Right cardiac atrium (tissue), 5 donors: ENCODE data around the gene EPHA5. TPM values are rescaled to one million over a fixed set of nuclear protein-coding genes. Genes with fewer than 3 reads are reported as not detected.

Source experiments
- ATAC-seq, 2 donors: fragments of 200-7000 bp; cut with Tn5 transposase; one replicate each; pipeline versions ENCODE4 v1.8.0 to v1.9.1; 2020; ENCODE audit warnings: moderate library complexity in 2 of 2, mild to moderate bottlenecking in 1 of 2
- DNase-seq, 3 donors: peaks; one replicate each; pipeline ENCODE4 v3.0.0-alpha.2; 2020
- H3K27ac ChIP-seq: one replicate; pipeline ENCODE4 v1.5.1; 2013; ENCODE audit warnings: mild to moderate bottlenecking, low read length, control low read depth, moderate library complexity
- H3K27me3 ChIP-seq: one replicate; pipeline ENCODE4 v1.6.1; 2013; ENCODE audit not compliant: control insufficient read depth, insufficient read depth
- H3K4me1 ChIP-seq: one replicate; pipeline ENCODE4 v1.6.1; 2013; ENCODE audit warnings: low read length; ENCODE audit not compliant: control insufficient read depth, insufficient read depth
- H3K4me3 ChIP-seq: one replicate; pipeline ENCODE4 v1.5.1; 2013; ENCODE audit warnings: low read length, control low read depth
- H3K9me3 ChIP-seq: one replicate; pipeline ENCODE4 v1.6.1; 2013; ENCODE audit warnings: low read length; ENCODE audit not compliant: control insufficient read depth
- WGBS: extraction: QIAGEN DNeasy Blood & Tissue Kit; methylation state at CpG from one replicate; pipeline ENCODE4 v1.1.7; 2013; 5-methylcytosine and 5-hydroxymethylcytosine counted together
- intact Hi-C, 4 donors: fragments of 100-400 bp; cut with DNase I; formaldehyde crosslinking; loops; one replicate each; pipeline versions ENCODE4 v1.11.0 to v1.14.0; 2022 to 2023
- polyA plus RNA-seq: library from polyadenylated mRNA; stranded (reverse); fragments of 200-250 nt; gene quantifications from one replicate; pipeline ENCODE4 v1.2.3, GENCODE V29; 2013
- total RNA-seq, 4 donors: library from RNA; stranded (reverse); fragmentation: NEBNext Ultra II Directional; extraction: Animal tissue kit (Norgen Biotek cat#: 25700); gene quantifications; one replicate each; pipeline ENCODE4 v1.2.1, GENCODE V29; 2021
- donor health status: healthy with polysubstance abuse.
- donor health status: DM: no; HTN: yes; CAD: no.
- donor health status: DM: no; HTN: no; CAD: no.
- donor health status: DM: no; HTN: yes; CAD: no; lungs with severe emphysema.
- donor health status: DM: yes; HTN: yes; CAD: no.

EPHA5 gene
- total and polyA plus RNA-seq, 5 donors: 0.22 to 0.96 (median 0.57) TPM

- Histone ChIP-seq H3K4me3 (no peak overlapping the region), H3K4me1 (no peaks in the 10 kb centered on the region), H3K27ac (no peak overlapping the region), H3K9me3 (no peaks in the 10 kb centered on the region), H3K27me3 (no peaks in the 10 kb centered on the region)
- WGBS: 40% methylated on average over 1 of the region's 1 CpG
- intact Hi-C loops: no loop called here
- ATAC-seq (no peak), DNase-seq (no peak)
Observed at GRCh38 chr4:65623506-65623905, 46.8 kb downstream of the EPHA5 start.

GRCh38 chr4:65617416-65617815 lies 52.9 kb downstream of the EPHA5 start:
- Histone ChIP-seq H3K27ac (no peak overlapping the region), H3K4me1 (no peaks in the 10 kb centered on the region), H3K9me3 (no peaks in the 10 kb centered on the region), H3K4me3 (no peak overlapping the region), H3K27me3 (no peaks in the 10 kb centered on the region)
- intact Hi-C loops: no loop called here
- DNase-seq (no peak), ATAC-seq (no peak)
- WGBS: 53% methylated on average over 1 of the region's 1 CpG

GRCh38 chr4:65604515-65604914 lies 65.8 kb downstream of the EPHA5 start:
- H3K4me1 ChIP-seq: no peaks in the 10 kb centered on the region
- no peaks in the 10 kb centered on the region for H3K27me3 ChIP-seq
- DNase-seq (no peak), ATAC-seq (no peak)
- 58% methylated on average over 1 of the region's 1 CpG for WGBS
- no peaks in the 10 kb centered on the region for H3K9me3 ChIP-seq
- no peak overlapping the region for H3K4me3 ChIP-seq
- H3K27ac ChIP-seq: no peak overlapping the region
- intact Hi-C loops: no loop called here

GRCh38 chr4:65600656-65601055 lies 69.6 kb downstream of the EPHA5 start:
- Histone ChIP-seq H3K4me3 (no peak overlapping the region), H3K27me3 (no peaks in the 10 kb centered on the region), H3K4me1 (no peaks in the 10 kb centered on the region), H3K27ac (no peak overlapping the region), H3K9me3 (no peaks in the 10 kb centered on the region)
- ATAC-seq (no peak), DNase-seq (no peak)
- intact Hi-C loops: no loop called here
- WGBS: 68% methylated on average over 3 of the region's 3 CpGs

GRCh38 chr4:65599340-65599739 lies 70.9 kb downstream of the EPHA5 start:
- WGBS: 86% methylated on average over 2 of the region's 2 CpGs
- Histone ChIP-seq H3K4me3 (no peak overlapping the region), H3K9me3 (no peaks in the 10 kb centered on the region), H3K27ac (no peak overlapping the region), H3K27me3 (no peaks in the 10 kb centered on the region), H3K4me1 (no peaks in the 10 kb centered on the region)
- no peak for ATAC-seq
- DNase-seq: no peak
- intact Hi-C loops: no loop called here

GRCh38 chr4:65597697-65598096 lies 72.6 kb downstream of the EPHA5 start:
- H3K4me3 ChIP-seq: no peak overlapping the region
- no peaks in the 10 kb centered on the region for H3K4me1 ChIP-seq
- H3K9me3 ChIP-seq: no peaks in the 10 kb centered on the region
- intact Hi-C loops: no loop called here
- 86% methylated on average over 1 of the region's 1 CpG for WGBS
- no peak overlapping the region for H3K27ac ChIP-seq
- no peaks in the 10 kb centered on the region for H3K27me3 ChIP-seq
- DNase-seq (no peak), ATAC-seq (no peak)

- intact Hi-C loops: no loop called here
- H3K27ac ChIP-seq: no peak overlapping the region
- no peak for ATAC-seq
- H3K9me3 ChIP-seq: no peaks in the 10 kb centered on the region
- H3K4me3 ChIP-seq: no peak overlapping the region
- no peak for DNase-seq
- H3K4me1 ChIP-seq: no peaks in the 10 kb centered on the region
- WGBS: 52% methylated on average over 3 of the region's 3 CpGs
- H3K27me3 ChIP-seq: no peaks in the 10 kb centered on the region
Observed at GRCh38 chr4:65592089-65592488, 78.2 kb downstream of the EPHA5 start.

GRCh38 chr4:65589921-65590320 lies 80.4 kb downstream of the EPHA5 start:
- no peak for DNase-seq
- Histone ChIP-seq H3K27me3 (no peaks in the 10 kb centered on the region), H3K9me3 (no peaks in the 10 kb centered on the region), H3K4me3 (no peak overlapping the region), H3K27ac (no peak overlapping the region), H3K4me1 (no peaks in the 10 kb centered on the region)
- WGBS: 46% methylated on average over 2 of the region's 2 CpGs
- intact Hi-C loops: no loop called here
- no peak for ATAC-seq

GRCh38 chr4:65589331-65589730 lies 81.0 kb downstream of the EPHA5 start:
- Histone ChIP-seq H3K4me1 (no peaks in the 10 kb centered on the region), H3K27me3 (no peaks in the 10 kb centered on the region), H3K9me3 (no peaks in the 10 kb centered on the region), H3K4me3 (no peak overlapping the region), H3K27ac (no peak overlapping the region)
- intact Hi-C loops: no loop called here
- DNase-seq: no peak
- 62% methylated on average over 1 of the region's 1 CpG for WGBS
- ATAC-seq: no peak

GRCh38 chr4:65580551-65580950 lies 89.7 kb downstream of the EPHA5 start:
- intact Hi-C loops: no loop called here
- Histone ChIP-seq H3K27ac (no peak overlapping the region), H3K27me3 (no peaks in the 10 kb centered on the region), H3K9me3 (no peaks in the 10 kb centered on the region), H3K4me1 (no peaks in the 10 kb centered on the region), H3K4me3 (no peak overlapping the region)
- WGBS: 88% methylated on average over 1 of the region's 1 CpG
- DNase-seq (no peak), ATAC-seq (no peak)

GRCh38 chr4:65566473-65566872 lies 103.8 kb downstream of the EPHA5 start:
- WGBS: 76% methylated on average over 2 of the region's 2 CpGs
- Histone ChIP-seq H3K27me3 (no peaks in the 10 kb centered on the region), H3K4me1 (no peaks in the 10 kb centered on the region), H3K4me3 (no peak overlapping the region), H3K9me3 (no peaks in the 10 kb centered on the region), H3K27ac (no peak overlapping the region)
- intact Hi-C loops: no loop called here
- DNase-seq (no peak), ATAC-seq (no peak)

- no peaks in the 10 kb centered on the region for H3K9me3 ChIP-seq
- WGBS: 42% methylated on average over 2 of the region's 2 CpGs
- no peaks in the 10 kb centered on the region for H3K27me3 ChIP-seq
Observed at GRCh38 chr4:65561164-65561563, 109.1 kb downstream of the EPHA5 start.

More at GRCh38 chr4:65561164-65561563, 109.1 kb downstream of the EPHA5 start:
- Histone ChIP-seq H3K4me3 (no peak overlapping the region), H3K4me1 (no peaks in the 10 kb centered on the region), H3K27ac (no peak overlapping the region)
- ATAC-seq (no peak), DNase-seq (no peak)
- intact Hi-C loops: no loop called here
